Pulmonary artery endothelial cell (primary cell): ENCODE measurements around the gene ASCC2. TPM values are rescaled to one million over a fixed set of nuclear protein-coding genes. Genes with fewer than 3 reads are reported as not detected.

Experiments
- DNase-seq: peaks from one replicate; pipeline ENCODE4 v3.0.0-alpha.2; 2011; ENCODE audit warnings: low read depth, low spot score
- total RNA-seq: library from RNA; depleted of rRNA; stranded (reverse); fragments of >200 nt; gene quantifications from 2 replicates; pipeline ENCODE4 v1.2.3, GENCODE V29; 2014

Gene ASCC2
- total RNA-seq, 1 donor from 2014 or later = 28.8 TPM

DNA sequence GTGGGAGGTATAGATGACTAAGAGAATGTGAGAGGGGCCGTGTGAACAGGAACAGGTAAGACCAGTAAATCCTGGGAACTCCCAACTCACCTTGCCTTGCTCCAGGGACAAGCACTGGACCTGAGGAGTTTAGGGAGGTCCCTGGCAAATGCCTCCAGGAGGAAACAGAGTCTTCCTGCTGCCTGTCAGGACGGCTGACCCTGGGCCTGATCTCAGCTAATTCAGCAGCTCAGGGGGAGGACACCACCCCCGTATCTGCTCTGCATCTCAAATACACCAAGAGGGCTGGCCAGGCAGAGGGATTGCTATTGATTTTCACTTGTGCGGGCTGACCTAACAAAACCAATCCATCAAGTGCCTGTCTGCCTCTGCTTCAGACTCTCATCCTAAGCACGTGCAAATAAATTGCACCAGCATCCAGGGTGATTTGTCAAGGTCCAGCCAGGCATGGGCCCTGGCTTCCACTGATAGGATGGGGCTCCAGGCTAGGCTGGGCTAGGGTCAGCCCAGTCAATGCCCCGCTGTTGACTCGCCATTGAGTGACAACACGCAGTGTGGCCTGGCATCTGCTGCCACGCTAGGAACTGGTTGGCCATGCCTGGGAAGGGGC, 50.6 kb downstream of the ASCC2 start:
- DNase-seq = no peak

DNA sequence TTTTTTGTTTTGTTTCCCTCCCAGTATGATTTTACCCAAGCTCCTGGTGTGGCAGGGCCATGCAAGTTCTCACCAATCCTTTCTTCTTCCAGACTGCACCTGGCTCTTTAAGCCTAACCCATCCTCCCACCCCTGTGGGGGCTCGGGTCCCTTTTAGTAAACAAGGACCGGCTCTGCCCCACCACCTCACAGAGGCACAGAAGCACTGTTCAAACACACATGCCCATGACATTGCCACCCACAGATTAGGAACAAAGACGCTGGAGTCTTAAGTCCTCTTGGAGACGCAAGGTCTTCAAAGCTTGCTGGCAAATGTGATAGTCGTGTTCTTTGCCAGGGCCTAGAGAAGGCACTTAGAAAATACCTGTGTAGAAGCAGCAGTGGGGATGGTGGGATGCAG, 52.0 kb downstream of the ASCC2 start:
- no peak for DNase-seq

DNA sequence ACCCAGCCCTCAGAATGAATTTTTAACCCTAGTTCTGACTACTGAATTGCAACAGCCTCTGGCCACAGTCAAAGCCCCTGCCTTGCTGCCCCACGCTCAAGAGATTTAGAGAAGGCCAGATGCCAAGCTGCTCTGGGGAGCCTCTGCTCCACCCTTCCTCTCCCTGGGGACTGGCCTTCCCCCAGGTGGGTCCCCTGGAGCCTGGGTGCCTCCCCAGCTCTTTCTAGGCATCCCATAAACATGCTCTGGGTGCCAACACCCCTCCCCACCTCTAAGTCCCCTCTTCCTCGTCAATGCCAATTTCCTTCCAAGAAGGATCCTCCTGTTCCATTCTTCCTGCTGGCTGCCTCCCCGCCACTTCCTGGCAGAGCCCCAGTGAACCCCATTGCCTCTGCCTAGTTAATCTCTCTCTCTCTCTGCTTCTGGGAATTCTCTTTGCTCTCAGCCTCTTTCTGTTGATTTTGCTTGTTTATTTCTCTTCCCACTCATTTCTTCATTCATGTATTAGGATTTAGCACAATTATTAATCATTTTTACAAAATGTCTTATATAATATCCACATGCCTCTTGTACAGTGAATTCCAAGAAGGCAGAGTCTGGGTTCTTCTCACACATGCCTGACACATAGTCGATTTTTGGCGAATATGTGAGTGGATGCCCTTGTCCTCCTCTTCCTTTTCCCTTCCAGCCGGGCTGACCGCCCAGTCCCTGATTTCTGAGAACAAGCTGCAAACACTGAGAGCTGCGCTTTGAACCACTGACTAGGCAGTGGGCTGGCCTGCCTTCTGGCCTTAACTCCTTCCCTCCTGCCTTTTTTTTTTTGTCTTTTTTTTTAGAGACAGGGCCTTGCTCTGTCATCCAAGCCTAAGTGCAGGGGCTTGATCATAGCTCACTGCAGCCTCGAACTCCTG, 53.4 kb downstream of the ASCC2 start:
- no peak for DNase-seq

DNA sequence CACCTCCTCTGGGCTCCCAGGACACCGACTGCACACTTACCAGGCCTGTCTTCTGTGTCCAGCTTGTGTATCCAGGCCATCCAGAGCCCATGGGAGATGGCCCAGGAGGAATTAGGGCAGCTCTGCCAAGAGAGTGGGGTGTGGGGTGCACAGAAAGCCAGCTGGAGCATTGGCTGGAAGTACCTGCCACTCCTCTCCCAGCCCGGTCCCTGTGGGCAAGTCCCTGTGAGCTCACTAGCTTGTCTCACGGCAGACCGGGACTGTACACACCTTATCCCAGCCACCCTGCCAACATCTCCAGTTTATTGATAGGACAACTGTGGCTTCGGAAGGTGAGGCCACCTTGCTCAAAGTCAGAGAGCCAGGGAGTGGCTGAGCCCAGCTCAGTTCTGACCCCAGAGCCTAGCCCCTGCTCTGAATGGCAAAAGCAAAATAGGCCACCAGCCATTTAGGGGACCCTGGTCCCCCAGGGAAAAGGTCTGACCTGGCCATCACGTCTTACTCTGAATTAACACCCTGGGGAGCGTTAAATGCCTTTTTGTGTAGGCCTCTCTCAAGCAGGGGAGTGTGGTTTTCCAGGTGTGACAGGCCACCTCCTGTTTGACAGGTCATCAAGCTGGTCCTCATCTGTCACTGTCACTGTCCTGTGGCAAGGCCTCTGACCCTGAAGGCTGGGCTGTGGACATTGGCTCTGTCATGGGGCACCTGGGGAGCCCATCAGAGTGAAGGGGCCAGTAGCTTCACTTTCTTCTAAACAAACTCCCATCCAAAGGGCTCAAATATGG, 55.8 kb downstream of the ASCC2 start:
- no peak for DNase-seq

DNA sequence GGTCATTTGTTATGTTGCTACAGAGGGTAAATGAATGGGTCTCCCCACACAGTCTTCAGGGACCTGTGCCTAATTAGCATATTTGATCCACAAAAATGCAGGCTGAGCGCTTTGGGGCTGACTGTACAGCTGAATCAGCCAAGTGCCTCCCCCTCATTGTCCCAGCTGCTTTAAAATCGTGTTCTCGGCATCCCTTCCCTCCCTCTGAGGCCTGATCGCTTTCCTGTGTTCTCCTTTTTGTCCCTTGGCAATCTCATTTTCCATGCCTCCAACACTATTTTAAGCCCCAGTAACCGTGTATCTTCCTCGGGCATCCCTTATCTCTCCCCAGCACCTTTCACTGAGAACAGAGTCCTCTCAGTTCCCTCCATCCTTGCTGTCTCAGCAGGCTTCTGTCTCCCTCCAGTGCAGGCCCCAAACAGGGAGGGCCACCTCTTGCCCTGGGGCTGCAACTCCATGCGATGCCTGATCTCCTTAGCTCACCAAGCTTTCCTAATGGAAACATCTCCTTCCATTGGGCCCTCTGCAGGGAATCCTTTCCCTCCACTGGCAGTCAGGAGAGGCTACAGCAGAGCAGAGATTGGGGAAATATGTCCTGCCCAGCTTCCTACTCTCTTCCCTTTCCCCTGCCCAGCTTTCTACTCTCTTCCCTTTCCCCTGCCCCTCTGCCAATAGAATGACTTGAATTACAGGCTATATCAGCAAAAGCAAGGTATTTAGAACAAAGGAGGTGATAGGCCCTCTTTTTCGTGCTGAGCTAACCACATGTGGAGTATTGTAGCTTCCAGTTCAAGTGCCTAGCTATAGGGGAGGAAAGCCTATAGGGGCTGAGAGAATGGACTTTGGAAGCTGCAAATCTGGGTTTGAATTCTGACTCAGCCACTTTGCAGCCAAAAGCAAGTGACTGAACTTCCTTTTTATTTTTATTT, 57.1 kb downstream of the ASCC2 start:
- DNase-seq = no peak

DNA sequence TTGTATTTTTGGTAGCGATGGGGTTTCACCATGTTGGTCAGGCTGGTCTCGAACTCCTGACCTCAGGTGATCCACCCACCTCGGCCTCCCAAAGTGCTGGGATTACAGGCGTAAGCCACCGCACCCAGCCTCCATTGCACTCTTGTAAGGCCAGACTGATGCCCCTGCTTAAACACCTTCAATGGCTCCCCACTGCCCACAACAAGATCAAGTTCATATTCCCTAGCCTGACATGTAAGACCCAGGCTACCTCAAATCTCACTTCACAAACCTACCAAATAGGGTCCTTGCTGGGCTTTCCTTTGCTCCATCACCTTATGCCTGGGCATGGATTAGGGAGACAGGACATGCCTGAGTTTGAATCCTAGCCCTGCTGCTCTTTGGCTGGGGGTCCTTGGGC, 57.9 kb downstream of the ASCC2 start:
- no peak for DNase-seq

DNA sequence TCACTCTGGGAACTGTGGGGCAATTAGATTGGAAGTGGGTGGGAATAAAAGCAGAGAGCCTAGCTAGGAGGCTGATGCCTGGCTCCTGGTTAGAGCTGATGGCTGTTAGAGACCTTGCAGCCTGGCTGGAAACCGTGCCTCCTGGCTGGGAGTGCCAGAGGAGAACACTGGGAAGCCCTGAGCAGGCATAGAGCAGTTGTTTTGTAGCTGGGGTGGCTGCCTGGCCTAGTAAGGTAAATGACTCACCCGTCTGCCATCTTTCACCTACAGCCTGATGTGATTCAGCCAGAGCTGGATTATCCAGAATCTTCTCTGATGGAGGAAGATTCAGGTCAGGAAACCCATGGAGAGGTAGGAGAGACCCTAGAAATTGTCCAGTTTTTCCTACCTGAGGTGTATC, 64.8 kb downstream of the ASCC2 start:
- no peak for DNase-seq

DNA sequence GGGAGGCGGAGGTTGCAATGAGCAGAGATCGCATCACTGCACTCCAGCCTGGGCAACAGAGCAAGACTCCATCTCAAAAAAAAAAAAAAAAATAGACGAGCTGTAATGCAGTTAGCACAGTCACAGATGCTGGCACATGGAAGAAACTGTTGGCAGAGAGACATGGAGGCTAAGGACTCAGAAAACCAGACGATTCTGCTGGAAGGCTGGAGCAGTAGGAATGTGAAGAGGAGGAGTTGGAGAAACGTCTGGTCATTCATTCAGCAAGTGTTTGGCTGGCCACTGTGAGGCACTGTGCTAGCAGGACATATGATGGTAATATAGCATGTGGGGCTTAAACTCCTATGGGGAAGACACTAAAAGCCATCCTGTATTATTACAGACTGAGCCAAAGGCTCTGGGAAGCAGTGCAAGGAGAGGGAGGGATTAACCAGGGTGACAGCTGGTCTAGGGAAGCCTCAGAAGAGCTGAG, 65.9 kb downstream of the ASCC2 start:
- DNase-seq = peak; percentile 10

DNA sequence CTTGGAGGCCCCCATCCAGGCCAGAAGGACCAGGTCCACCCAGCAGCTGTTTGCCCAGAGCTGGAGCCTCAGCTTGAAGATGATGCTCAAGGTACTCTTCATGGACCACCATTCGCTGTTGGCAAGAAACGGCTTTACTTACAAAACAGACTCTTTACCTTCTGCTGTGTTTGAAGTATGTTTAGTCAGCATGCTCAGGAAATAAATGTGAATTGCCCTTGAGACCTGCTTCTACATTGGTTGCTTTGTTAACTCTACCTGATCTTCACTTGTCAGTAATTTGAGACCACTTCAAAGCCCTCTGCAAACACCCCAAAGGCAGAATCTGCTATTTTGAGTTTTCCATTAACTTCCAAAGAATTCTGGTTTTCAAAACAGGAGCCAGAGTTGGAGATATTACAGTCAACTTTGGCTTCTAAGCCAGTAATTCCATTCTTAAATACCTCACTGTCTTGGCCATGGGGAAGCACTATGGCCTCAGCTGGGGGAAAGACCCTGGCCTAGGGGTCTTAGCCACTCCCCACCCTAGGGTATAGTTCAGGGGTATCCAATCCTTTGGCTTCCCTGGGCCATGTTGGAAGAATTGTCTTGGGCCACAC, 68.3 kb downstream of the ASCC2 start:
- DNase-seq = no peak

DNA sequence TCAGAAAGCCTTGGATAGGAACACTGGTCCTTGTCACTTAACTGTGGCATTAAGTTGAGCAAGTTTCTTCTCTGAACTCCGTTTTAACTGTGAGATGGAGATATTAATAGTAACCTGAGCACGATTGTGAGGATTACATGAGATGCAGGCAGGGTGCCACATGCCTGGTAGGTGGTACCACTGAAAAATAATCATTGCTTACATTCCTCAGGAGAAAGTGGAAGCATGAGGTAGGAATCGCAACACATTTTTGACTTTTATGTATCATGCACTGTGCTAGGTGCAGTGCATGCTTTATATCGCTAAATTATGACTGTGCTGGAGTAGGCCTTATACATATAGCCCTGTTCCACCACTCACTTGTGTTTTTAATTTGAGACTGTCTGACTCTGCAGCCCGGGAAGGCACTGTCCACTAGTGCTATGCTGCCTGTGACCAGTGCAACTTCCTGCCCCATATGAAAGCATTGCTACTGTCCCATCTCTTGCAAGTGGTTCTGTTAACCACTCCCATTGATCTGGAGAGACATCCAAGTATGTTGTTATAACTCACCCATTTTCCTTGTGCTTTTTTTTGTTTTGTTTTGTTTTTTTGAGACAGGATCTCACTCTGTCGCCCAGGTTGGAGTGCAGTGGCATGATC, 69.9 kb downstream of the ASCC2 start:
- no peak for DNase-seq

DNA sequence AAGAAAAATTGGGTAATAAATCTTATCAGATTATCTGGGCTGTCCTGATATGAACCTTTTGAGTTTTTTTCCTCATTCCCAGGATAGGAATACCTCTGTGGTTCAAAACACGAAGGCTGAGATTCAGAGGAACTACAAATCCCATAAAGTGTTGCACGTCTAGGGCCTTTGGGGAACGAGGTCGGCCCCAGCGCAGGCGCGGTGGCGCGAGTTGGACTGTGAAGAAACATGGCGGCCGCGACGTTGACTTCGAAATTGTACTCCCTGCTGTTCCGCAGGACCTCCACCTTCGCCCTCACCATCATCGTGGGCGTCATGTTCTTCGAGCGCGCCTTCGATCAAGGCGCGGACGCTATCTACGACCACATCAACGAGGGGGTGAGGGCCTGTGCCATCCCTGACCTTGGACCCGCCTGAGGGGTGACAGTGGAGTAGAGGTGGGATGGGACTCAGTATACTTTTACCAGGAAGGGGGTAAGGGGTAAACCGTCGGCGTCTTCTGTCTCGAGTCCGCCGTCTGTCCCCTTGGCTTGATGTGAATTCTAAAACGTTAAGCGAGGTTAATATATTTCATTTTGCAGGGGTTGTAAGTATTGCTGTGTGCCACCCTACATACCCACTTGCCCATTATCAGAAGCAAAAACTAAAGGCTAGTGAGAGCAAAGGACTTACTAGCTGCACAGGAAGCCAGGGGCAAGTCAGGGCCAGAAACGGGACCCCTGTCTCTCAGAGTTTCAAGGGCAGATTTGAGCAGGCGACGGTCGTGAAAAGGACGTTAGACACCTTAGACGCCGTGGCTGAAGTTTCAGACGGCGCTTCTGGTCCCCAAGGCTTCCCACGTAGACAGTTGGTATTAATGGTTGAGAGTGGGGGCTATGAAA, 70.7 kb downstream of the ASCC2 start, which contains the start of gene UQCR10:
UQCR10 (plus strand) TSS at position 199 of the 881 bp plus-strand sequence; CDS start at position 229, 30 bp downstream.
- peak; percentile 78 for DNase-seq

DNA sequence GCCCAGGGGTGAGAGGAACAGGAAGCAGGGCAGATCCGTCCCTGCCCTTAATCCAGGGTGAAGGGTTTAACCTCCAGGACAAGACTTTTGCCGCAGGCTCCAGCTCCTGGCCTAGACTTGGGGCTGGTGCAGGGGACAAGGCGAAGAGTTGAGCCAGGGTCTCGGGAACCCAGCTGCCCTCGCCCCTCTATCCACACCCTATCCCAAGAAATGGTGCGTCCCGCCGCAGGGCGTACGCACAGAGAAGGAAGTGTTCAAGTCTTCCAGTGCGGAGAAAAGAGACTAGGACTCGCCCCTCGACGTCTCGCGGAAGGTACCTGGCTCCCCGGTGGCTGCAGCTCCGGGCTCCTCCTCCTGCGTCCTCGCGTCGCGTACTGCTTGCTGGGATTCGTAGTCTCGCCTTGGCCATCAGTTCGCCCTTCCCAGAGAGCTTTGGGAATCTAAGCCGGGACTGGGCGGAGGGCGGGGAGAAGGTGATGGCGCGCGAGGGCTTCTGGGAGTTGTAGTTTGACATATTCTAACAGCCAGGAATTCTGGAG, 71.4 kb downstream of the ASCC2 start, which contains the start of gene ZMAT5:
ZMAT5 (minus strand) TSS at position 376 of the 539 bp plus-strand sequence. CDS start 18,463 bp downstream, outside the sequence.
- peak; percentile 81 for DNase-seq

DNA sequence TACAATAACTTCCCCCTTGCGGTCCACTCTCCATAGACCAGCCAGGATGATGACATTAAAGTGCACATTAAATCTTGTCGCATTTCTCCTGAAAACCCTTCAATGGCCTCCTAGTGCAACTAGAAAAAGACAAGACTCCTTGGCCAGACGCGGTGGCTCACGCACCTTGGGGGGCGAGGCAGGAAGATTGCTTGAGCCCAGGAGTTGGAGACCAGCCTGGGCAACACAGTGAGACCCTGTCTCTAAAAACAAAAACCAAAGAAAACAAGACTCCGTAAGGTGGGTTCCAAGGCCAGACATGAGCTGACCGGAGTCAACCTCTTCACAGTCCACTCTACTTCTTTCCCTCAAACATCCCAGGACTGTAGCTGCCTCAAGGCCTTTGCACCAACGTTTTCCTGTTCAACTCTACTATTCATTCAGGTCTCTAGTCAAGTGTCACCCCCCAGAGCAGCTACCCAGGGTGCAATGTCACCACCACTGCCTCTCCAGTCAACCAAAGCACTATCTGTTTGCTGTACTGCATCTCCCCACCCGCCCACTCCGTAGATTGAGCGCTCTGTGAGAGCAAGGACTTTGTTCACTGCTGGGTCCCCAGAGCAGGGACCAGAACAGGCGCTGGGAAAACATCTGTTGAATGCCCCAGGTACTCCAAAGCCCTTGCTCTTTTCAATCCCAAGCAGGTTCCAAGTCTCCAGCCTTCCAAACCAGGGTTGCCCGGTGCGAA, 72.0 kb downstream of the ASCC2 start:
- DNase-seq = no peak

DNA sequence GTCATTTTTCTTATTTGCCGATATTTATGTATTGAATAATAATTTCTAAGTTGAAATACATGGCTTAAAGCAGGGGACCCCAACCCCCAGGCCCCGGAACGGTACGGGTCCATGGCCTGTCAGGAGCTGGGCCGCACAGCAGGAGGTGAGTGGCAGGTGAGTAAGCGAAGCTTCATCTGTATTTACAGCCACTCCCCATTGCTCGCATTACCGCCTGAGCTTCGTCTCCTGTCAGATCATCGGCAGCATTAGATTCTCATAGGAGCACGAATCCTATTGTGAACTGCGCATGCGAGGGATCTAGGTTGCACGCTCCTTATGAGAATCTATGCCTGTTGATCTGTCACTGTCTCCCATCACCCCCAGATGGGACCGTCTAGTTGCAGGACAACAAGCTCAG, 75.8 kb downstream of the ASCC2 start:
- DNase-seq = no peak

DNA sequence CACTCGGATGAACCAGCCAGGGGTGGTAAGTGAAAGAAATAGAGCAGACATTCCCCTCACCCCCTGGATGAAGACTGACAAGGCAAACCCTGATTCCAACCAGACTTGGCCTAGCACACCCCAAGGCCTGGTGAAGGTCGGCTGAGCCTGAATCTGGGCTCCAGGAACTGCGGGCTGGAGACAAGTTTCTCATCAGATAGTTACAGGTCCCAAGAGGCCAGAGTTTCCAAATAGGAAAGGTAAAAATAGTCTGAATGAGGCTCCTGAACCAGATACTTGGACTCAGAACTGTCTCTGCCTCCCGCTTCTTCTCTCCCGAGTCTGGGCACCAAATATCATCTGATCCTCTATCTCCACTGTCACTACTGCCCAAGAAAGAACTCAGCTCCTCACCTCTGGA, 79.1 kb downstream of the ASCC2 start:
- DNase-seq = no peak

DNA sequence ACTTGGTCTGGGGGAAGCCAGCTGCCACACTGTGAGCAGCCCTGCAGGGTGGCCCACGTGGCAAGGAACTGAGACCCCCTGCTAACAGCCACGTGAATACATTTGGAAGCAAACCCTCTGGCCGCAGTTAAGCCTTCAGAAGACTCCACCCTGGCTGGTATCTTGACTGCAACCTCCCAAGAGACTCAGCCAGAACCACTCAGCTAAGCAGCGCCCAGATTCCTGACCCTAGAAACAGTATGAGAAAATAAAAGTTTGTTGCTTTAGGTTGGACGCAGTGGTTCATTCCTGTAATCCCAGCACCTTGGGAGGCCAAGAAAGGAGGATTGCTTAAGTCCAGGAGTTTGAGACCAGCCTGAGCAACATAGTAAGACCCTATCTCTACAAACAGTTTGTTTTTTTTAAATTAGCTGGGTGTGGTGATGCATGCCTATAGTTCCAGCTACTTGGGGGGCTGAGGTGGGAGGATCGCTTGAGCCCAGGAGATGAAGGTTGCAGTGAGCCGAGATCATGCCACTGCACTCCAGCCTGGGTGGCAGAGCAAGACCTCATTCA, 79.9 kb downstream of the ASCC2 start:
- DNase-seq = no peak

DNA sequence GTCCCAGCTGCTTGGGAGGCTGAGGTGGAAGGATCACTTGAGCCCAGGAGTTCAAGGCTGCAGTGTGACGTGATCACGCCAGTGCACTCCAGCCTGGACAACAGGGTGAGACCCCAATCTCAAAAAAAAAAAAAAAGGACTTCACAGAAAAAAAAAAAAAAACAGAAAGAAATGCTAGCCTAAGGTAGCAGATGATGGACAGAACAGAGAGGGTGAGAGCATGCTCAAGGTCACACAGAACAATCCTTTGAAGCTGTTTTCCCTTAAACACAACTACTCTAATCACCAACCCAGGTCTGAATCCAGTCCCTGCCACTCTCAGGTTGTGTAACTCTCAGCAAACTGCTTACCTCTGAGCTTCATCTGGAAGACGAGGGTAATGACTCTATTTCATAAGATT, 81.0 kb downstream of the ASCC2 start:
- DNase-seq = no peak
